Activated T-cell treated with anti-CD3 and anti-CD28 coated beads for 48 hours (primary cell): ENCODE results near the gene COL5A1.

ENCODE experiments used
- DNase-seq: peaks from one replicate; pipeline ENCODE4 v3.0.0-alpha.2; 2020; ENCODE audit warnings: low read depth

COL5A1 gene

DNA sequence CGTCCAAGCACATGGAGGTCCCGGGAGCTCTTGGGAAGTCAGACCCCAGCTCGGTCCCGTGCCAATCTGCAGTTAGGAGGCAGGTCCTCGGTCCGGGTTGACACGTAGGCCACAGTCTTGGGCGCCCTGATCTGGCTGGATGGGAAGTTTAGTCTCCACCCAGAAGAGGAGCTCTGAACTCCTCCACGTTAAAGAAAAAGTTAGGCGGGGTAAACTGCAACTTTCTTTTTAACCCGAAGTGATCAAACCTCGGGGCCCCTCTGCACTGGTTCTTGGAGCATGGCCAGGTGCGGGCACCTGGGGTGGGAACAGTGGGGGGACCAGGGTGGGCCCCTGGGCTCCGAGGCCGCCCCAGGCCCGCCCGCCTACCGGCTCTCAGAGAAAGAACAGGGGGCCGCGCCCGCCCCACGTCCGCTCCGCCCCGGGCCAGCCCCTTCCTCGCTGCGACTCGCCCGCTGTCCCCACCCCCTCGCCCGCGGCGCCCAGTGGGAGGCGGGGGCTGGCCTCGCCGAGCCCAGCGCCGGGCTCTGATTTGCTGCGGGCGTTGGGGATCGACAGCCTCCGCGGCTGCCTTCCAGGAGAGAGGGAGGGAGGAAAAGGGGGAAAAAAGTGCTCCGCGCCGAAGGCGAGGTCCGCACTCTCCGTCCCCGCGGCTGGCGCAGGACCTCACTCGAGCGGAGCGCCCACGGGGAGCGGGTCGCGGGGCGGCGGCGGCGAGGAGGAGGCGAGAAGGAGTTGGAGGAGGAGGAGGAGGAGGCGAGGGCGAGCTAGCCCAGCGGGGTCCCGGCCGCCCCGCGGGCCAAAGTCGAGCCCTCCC is at the start of gene COL5A1:
Gene COL5A1 (plus strand): TSS at position 631 of the 817 bp plus-strand sequence. CDS start 385 bp downstream, outside the sequence.
- DNase-seq, result peak; percentile 25

DNA sequence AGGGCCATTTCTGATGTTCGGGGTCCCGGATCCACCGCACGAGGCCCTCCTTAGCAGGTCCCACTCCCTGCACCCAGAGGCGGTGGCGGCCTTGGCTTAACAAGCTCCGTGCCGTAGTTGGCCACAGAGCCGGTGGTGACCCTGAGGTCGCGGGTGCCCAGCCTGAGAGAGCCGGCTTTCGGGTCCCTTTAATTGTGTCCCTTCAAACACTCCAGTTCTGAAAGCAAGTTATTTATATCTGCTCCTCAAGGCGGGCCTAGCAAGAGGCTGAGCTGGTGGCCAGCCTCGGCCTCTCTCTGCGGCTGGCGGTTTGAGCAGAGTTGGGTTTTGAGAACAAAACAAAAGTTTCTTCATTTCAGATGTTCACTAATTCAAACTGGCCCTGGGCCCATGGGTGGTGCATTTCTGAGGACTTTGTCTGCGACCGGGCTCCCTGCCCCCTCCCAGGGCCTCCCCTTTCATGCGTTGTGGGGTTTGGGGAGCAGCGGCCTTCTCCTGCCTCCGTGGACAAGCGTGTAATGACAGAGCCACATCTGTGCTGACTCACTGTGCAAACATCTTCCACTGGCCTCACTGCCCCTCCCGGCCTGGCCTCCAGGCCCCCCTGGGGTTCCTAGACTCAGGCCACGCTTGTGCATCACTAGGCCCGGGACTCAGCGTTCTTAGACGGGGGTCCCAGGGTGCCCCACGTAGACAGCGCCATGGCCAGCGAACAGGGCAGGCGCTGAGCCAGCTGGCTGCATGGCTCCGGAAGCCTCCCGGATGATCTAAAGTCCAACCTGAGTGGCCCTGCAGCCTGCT is 49.4 kb upstream of the COL5A1 start:
- DNase-seq, result no peak

DNA sequence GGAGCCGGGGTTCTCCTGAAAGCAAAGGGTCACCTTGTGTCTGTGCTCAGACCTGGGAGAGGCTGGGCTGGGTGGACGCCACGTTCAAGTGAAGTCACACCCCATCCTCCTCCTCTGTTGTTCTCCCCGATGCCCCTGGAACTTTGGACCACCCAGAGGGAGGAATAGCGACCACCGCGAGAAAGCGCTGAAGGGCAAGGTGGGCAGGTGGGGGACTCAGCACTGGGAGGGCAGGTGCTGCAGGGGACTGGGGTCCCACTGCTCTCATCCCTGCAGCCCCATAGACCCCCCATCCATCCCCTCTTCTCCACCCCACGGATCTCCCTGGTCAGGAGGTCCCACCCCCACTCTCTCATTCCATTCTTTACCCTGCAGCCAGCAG is 48.8 kb upstream of the COL5A1 start:
- DNase-seq, result no peak

DNA sequence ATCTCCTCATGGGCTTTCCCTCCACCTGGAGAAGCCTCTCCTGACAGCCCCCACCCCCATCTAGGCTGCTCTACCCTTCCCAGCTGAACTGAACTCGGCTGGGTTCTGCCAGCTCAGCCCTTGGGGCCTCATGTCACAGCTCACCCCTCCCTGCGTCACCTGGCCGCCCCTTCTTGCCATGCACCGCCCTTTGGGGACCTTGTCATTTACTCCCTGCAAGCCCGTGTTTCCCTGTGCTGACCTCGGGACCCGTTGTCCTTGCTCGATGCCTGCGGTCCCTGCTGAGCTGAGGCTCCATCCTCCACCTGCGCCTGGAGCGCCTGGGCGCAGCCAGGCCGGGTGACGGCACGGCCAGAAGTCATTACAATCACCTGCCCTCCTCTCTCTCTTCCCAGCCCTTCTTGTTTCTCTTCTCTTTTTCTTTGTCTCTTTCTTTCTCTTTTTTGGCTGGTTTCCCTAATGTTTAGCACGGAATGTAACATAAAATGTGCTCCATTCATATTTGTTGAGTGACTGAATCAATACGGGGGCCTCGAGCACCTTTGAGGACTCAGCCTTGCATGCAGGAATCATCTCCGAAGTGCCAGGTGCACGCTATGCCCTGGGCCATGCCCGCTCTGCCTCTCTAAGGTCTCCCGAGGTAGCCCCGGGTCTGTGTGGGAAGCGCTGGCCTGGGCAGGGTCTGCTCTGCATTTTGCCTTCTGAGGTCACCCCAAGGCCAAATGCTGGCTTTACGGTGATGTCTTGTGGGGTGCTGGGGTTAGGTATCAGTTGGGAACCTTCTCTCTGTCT is 48.1 kb upstream of the COL5A1 start:
- DNase-seq, result no peak

DNA sequence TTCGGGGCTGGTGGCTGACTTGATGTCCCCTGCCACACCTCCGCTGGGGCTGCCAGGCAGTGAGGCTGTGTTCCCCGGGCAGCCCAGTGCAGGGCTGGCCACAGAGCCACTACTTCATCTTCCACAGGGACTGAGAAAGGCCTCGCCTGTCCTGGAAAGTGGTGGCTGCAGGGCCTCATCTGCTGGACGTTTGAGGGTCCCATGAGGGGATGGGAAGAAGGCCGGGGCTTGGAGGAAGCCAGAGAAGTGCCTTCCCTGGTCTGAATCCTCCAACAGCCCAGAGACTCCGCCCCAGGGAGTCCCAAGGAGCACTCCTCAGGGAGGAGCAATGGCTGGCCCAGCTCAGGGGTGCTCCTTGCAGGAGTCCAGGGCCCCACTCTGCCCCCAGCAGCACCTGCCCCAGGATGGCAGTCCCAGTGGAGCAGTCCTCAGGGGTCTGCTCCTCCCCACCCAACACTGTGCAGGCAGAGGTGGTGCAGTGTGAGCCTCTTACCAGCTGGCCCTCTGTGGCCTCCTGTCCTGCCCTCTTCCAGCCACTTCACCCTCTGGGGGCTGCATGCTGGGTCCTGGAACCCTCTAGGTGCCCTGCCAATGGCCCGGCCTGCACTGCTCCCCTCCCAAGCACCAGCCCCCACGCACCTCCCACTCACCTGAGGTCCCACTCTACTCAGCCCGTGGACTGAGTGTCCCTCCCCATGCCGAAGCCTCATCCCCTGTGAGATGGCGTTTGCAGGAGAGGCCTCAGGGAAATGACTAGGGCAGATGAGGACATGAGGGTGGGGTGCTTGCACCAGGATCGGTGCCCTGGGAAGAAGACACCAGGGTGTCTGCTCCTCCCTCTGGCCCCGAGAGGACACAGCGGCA is 47.3 kb upstream of the COL5A1 start:
- DNase-seq, result no peak

DNA sequence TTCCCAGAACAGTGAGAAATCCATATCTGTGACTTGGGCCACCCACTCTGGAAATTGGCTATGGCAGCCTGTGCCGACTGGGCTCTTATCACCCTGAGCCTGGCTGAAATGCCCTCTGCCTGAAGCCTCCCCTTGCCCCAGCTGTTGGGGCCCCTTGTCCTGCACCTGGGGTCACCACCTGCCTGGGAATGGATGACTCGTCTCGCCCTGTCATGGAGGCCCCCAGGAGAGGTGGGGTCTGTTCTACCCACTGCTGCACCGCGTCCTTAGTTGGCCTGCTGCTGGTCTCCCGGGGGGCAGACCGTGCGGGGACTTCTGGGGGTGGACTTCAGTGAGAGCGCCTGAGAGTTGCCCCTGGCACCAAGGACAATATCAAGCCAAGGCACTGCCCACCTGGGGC is 46.6 kb upstream of the COL5A1 start:
- no peak for DNase-seq

DNA sequence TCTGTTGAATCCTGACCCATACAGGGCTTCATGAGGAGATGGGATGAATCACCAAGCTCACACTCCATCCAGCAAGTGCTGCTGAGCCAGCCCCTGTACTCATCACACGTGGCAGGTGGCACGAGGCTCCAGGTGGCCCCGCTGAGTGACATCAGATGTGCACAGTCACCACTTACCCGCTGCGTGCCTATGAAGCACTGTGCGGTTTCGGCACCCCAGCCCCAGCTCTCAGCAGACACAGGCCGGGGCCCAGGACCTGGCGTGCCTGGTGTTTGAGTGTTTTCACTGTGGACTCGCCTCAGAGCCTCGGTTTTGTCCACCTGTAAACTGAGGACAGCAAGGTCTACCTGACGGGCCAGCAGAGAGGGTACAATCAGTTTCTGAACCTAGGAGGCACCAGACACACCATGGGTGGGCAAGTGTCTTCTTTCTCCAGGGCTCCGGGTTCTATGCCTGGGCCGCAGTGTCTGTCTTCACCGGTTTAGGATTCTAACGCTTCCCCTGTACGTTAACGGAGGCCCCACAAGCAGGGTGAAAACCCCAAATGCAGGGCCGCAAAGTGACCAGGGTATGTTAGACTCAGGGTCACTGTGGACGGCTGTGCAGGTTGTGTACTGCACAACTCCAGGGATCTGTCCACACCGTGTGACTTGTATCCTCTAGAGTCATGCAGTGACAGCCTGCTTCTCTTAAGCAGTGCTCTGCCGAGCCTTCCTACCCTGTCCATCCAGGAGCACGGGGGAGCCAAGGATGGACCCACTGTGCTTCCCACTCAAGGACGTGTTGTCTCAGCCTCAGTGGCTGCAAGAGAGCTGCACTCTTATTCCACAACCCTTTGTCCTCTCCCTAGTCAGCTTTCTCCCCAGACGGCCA is 44.3 kb upstream of the COL5A1 start:
- no peak for DNase-seq

DNA sequence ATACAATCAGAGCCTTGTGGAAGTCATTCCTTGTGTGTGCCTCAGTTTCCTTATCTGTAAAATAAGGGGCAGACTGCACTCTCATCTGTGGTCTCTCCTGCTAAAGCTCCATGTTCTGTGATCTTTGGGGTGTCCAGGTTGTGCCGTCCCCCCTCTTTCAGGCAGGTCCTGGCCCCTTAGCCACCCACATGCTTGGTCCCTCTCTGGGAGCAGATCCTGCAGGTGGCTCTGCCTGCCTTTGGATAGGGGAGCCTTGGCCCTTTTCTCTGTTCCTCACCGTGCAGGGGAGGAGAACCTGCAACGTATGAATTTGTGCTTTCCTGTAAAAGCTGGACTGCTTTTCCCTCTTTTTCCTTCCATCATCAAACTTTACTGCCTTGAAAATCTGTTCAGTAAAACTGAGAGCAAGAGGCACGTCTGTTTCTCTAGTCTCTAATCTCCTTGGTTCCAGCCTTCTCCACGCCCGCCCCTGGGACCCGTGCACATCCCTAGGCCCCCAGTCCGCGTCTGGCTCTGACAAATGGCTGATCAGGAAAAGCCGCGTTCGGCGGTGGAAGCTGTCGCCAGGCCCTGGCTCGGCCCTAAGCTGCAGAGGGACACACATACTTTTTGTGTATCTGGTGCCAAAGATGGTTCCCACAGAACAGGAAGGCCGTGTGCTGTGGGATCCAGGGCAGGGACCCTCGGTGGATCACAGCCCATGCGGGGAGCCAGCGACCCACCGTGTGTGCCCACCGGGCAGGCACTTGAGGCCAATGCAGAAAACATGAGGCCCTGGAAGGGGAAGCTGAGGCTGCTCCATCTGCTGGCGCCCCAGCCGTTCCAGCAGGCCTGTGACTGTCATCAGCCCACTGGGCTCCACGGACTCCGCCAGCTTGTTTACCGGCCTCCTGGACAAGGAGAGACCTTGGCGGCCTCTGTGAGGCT is 43.4 kb upstream of the COL5A1 start:
- DNase-seq, result no peak

DNA sequence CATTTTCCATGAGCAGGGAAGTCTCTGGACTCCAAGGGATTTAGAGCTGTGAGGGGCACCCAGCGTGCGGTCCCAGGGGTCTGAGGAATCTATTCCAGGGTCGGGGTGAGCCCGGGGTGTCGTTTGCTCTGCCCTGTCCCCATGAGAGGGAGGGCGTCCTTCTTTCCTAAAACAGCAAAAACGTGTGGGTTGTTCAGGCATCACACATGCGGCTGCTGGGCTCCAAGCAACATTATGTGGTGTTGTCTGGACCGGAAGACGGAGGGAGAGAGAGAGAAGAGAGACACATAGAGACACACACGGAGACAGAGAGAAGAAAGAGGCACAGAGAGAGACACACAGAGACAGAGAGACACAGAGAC is 42.7 kb upstream of the COL5A1 start:
- DNase-seq, result no peak

DNA sequence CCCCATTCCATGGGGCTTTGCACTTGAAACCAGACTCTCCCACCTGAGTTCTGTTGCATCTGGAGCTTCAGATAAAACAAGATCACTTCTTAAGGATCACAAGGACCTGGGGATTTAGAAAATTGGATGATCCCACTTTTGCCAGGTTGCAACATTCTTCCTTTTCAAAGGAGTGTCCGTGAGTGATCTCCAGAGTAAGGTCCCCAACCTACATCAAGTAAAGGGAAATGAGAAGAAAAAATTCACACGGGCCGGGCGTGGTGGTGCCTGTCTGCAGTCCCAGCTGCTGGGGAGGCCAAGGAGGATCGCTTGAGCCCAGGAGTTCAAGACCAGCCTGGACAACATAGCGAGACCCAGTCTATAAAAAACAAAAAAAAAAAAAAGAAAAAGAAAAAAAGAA is 41.2 kb upstream of the COL5A1 start:
- no peak for DNase-seq

DNA sequence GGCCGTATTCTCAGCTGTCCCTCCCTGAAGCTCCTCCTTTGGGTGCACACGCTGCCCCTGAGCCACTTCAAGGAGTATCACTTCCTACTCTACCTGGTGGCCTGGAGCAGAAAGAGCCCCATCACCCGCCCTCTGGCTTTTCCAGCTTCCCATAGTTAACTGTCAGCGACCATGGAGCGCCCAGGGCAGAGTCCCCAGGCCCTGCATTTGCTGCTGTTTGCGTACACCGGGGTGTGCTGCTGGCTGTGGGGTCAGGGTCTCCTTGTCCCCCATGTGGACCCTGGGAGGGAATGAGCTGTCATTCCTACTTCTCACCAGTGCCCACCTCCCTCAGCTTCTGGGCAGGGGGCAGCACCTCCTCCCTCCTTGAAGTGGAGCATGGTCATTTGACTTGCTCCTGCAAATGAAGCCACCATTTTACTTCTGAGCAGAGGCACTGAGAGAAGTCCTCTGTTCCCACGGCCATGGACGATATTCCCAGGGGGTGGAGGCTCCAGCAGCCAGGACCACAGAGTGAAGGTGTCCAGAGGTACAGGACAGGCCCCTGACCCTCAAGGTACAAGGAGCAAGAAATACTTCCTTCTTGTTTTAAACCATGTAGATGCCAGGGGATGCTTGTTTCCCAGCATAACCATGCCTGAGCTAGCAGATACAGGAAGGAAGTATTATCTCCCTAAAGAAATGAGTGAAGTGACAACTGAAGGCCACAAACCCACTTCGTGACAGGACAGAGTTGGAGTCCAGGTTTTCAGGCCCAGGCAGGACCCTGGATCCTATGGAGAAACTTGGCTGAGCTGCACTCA is 40.6 kb upstream of the COL5A1 start:
- DNase-seq, result no peak

DNA sequence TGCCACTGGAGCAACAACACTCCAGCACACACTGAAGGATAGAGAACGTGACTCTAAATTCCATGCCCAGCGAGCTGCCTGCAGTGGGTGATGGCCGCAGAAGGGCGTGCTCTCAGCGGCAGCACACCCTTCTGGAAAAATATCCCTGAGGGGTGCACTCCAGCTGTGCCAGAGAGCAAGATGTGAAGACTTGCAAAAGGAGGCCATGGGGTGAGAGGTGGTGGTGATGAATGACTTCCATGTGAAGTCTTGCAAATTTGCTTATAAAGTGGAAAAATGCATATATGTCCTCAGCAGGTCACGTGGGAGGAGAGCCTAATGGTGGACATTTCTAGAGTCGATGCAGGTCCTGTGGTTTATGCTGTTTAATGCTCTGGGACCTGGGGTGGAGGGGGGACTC is 39.8 kb upstream of the COL5A1 start:
- no peak for DNase-seq

DNA sequence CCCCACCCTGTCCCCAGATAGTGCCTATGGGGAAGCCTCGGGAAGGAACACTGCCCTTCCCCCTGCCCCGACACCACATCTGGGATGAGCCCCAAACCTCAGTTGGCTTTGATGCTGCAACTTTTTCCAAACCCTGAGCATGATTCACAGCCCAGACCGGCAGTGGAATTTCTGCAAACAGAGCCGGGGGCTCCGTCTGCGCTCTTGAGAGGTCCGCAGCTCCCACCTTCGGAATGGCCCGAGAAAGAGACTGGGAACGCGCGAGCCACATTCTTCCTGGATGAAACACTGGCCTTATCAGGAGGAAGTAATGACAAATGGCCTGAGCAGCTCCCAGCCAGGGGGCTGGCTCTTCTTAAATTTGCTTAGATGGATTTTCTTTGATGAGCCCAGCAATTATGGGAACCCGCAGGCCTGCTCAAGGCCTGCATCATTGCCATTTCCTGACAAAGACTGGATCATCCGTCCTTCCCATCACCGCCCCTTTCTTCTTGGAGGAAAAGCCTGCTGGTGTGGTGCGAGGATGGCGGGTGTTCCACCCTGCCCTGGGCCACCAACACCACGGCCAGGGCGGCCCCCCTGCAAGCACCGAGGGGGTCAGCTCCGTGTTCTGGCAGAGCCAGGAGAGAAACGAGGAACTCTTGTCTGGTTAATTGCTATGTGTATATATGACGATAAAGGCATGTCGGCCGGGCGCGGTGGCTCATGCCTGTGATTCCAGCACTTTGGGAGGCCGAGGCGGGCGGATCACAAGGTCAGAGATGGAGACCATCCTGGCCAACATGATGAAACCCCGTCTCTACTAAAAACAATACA is 38.8 kb upstream of the COL5A1 start:
- DNase-seq, result no peak

DNA sequence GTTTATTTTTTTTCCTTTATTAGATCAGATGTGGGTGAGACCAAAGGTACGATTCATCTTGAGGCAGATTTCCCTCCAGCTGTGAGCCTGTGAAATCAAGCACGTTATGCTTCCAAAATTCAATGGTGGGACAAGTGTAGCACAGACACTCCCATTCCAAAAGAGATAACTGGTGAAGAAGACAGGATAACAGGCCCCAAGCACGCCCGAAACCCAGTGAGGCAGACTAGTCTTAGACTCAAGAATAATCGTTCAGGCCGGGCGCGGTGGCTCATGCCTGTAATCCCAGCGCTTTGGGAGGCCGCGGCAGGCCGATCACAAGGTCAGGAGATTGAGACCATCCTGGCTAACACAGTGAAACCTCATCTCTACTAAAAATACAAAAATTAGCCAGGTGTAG is 36.8 kb upstream of the COL5A1 start:
- no peak for DNase-seq

DNA sequence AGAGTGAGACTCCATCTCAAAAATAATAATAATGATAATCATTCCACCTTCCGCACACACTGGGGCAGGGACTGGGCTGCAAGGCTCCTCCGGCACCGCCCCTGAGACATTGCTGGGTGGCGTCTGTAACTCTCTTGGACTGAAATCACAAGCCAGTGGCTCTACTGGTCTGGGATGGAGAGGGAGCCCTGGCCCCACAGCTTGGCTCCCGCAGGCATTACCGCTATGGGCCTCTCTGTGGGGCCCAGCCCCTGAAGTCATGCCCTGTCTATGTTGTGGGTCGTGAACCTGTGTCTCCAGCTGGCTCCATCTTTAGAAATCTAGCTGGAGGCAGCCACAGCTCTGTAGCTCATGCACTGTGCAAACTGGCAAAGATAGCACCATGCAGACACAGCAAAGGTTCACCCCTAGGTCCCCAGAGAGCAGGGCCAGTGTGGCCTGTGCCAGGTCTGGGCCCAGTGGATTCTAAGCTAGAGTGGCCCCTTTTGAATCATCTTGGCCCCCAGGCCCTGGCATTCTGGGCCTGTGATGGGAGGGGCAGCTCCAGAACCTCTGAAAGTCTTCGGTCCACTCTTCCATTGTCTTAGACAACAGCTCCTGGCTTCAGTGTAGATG is 36.1 kb upstream of the COL5A1 start:
- no peak for DNase-seq

DNA sequence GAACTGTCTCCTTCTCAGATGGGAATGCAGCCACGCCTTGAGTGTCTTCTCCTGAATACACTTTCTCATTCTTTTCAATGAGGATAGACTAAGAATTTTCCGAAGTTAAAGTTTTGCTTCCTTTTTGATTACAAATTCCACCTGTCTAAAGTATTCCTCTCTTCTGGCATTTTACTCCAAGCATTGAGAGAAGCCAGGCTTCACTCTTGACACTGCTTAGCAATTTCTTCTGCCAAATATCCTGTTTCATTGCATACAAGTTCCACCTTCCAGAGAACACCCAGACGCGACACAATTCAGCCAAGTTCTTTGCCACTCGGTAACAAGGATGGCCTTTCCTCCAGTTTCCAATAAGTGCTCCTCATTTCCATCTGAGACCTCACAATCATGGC is 35.6 kb upstream of the COL5A1 start:
- DNase-seq, result no peak

DNA sequence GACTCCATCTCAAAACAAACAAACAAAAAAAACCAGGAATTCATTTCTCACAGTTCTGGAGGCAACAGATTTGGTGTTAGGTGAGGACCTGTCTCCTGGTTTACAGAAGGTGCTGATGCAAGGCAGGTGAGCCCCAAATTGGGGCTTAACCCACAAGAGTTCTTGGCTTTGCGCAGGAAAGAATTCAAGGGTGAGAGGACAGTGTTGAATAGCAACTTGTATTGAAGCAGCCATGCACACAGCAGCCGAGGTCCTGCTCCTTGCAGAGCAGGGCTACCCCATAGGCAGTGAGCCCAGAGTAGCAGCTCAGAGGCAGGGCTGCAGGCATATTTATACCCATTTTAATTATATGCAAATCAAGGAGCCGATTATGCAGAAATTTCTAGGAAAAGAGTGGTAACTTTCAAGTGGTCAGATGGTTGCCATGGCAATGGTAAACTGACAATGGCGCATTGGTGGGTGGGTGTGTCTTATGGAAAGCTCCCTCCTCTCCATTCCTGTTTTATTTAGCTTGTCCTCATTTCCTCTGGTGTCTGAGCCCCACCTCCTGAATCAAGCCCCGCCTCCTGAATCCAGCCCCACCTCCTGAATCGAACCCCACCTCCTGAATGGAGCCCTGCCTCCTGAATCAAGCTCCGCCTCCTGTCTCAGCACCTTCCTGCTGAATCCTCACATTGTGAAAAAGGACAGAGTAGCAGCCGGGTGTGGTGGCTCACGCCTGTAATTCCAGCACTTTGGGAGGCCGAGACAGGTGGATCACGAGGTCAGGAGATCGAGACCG is 34.5 kb upstream of the COL5A1 start:
- no peak for DNase-seq
